ENCODE results near the gene DNASE1.
"Not testable (repeated sequence)": the region's sequence is repeated elsewhere in the genome, so short reads cannot be mapped to it uniquely, and the experiment has no call there.

Gene DNASE1

GRCh38 chr16:3654249-3654991 lies at the start of gene DNASE1:
Gene DNASE1 (plus strand): TSS chr16:3654691. CDS start chr16:3655374, 683 bp downstream.
- DNase-seq (ENCODE audit: insufficient read length, low spot score) (peak; percentile 67), FAIRE-seq (peak; percentile 28)

GRCh38 chr16:3606441-3606840 lies 48.0 kb upstream of the DNASE1 start:
- DNase-seq (ENCODE audit: insufficient read length, low spot score) = no peak
- FAIRE-seq = no peak

GRCh38 chr16:3607161-3607560 lies 47.3 kb upstream of the DNASE1 start:
- FAIRE-seq = no peak
- DNase-seq (ENCODE audit: insufficient read length, low spot score) = no peak

- no peak for DNase-seq (ENCODE audit: insufficient read length, low spot score)
- no peak for FAIRE-seq
Observed at GRCh38 chr16:3607634-3608033, 46.9 kb upstream of the DNASE1 start.

GRCh38 chr16:3608069-3608468 lies 46.4 kb upstream of the DNASE1 start:
- DNase-seq (ENCODE audit: insufficient read length, low spot score) (no peak), FAIRE-seq (no peak)

- FAIRE-seq; DNase-seq (ENCODE audit: insufficient read length, low spot score): not testable (repeated sequence)
Observed at GRCh38 chr16:3608976-3609375, 45.5 kb upstream of the DNASE1 start.

- FAIRE-seq (no peak), DNase-seq (ENCODE audit: insufficient read length, low spot score) (no peak)
Observed at GRCh38 chr16:3609895-3610697, 44.4 kb upstream of the DNASE1 start.

GRCh38 chr16:3610698-3611145 lies 43.8 kb upstream of the DNASE1 start:
- no peak for FAIRE-seq
- no peak for DNase-seq (ENCODE audit: insufficient read length, low spot score)

GRCh38 chr16:3611146-3611975 lies 43.1 kb upstream of the DNASE1 start, which contains the start of gene SLX4:
Gene SLX4 (minus strand): TSS chr16:3611606. CDS start chr16:3608964, 2,642 bp downstream.
- DNase-seq (ENCODE audit: insufficient read length, low spot score) = peak; percentile 99
- peak; percentile 16 for FAIRE-seq

GRCh38 chr16:3612510-3613466 lies 41.7 kb upstream of the DNASE1 start:
- DNase-seq (ENCODE audit: insufficient read length, low spot score) (no peak), FAIRE-seq (no peak)

- DNase-seq (ENCODE audit: insufficient read length, low spot score) = no peak
- FAIRE-seq = no peak
Observed at GRCh38 chr16:3618769-3619141, 35.7 kb upstream of the DNASE1 start.

GRCh38 chr16:3623642-3624041 lies 30.8 kb upstream of the DNASE1 start:
- FAIRE-seq (no peak), DNase-seq (ENCODE audit: insufficient read length, low spot score) (no peak)

GRCh38 chr16:3625331-3625730 lies 29.2 kb upstream of the DNASE1 start:
- DNase-seq (ENCODE audit: insufficient read length, low spot score) (no peak), FAIRE-seq (no peak)

- DNase-seq (ENCODE audit: insufficient read length, low spot score) = no peak
- no peak for FAIRE-seq
Observed at GRCh38 chr16:3625911-3626732, 28.4 kb upstream of the DNASE1 start.

GRCh38 chr16:3637371-3637923 lies 17.0 kb upstream of the DNASE1 start:
- FAIRE-seq (no peak), DNase-seq (ENCODE audit: insufficient read length, low spot score) (no peak)

GRCh38 chr16:3638916-3639644 lies 15.4 kb upstream of the DNASE1 start:
- DNase-seq (ENCODE audit: insufficient read length, low spot score) (no peak), FAIRE-seq (no peak)

GRCh38 chr16:3640207-3640606 lies 14.3 kb upstream of the DNASE1 start:
- FAIRE-seq (no peak), DNase-seq (ENCODE audit: insufficient read length, low spot score) (no peak)
